IMR-90 (cell line): ENCODE results near the gene CDK14. TPM values are rescaled to one million over a fixed set of nuclear protein-coding genes. Genes with fewer than 3 reads are reported as not detected.

ENCODE experiments used
- ATAC-seq: fragments of 200-7000 bp; cut with Tn5 transposase; 2 replicates; pipeline ENCODE4 v1.9.1; 2020; ENCODE audit warnings: low read depth, mild to moderate bottlenecking, moderate library complexity
- BruUV-seq: library from RNA; stranded (reverse); fragments of 400-500 nt; replicated peaks from 2 replicates; lab custom pipeline; 2021; lab: Mats Ljungman, UMichigan
- CTCF ChIA-PET: fragments of 300-600 bp; formaldehyde crosslinking; extraction: SDS; loops from one replicate; lab custom pipeline; 2021; ENCODE audit warnings: antibody characterized with exemption; lab: Yijun Ruan, JAX
- POLR2A ChIA-PET: fragments of 300-600 bp; sonication (Branson Sonifier 250); formaldehyde crosslinking; loops from one replicate; lab custom pipeline; 2022; ENCODE audit warnings: antibody characterized with exemption; ENCODE audit not compliant: unreplicated experiment; lab: Charles Lee
- DNase-seq: peaks from one replicate; pipeline ENCODE4 v3.0.0; 2013
- H2AFZ ChIP-seq: replicated peaks from 2 replicates; pipeline ENCODE3; 2013; ENCODE audit warnings: low read length, mild to moderate bottlenecking; ENCODE audit not compliant: poor library complexity
- H2AK5ac ChIP-seq: 2 replicates; pipeline ENCODE4 v1.6.1; 2013; ENCODE audit warnings: low read depth, low read length, inconsistent platforms
- H2AK9ac ChIP-seq: replicated peaks from 2 replicates; pipeline ENCODE3; 2013; ENCODE audit warnings: mild to moderate bottlenecking, low read depth, low read length, moderate library complexity; ENCODE audit not compliant: poor library complexity
- H2BK120ac ChIP-seq: 2 replicates; pipeline ENCODE4 v1.6.1; 2013; ENCODE audit warnings: low read depth, low read length, inconsistent platforms
- H2BK15ac ChIP-seq: 3 replicates; pipeline ENCODE4 v1.6.1; 2013; ENCODE audit warnings: low read depth, low read length, inconsistent platforms
- H2BK20ac ChIP-seq: 2 replicates; pipeline ENCODE4 v1.6.1; 2013; ENCODE audit warnings: low read depth, mild to moderate bottlenecking, inconsistent platforms, low read length, moderate library complexity
- H2BK5ac ChIP-seq: 2 replicates; pipeline ENCODE4 v1.6.1; 2013; ENCODE audit warnings: mild to moderate bottlenecking, low read depth, low read length, inconsistent platforms; ENCODE audit not compliant: poor library complexity, severe bottlenecking
- H3K14ac ChIP-seq: replicated peaks from 2 replicates; pipeline ENCODE4 v1.6.1; 2013; ENCODE audit warnings: low read depth, low read length, inconsistent platforms
- H3K18ac ChIP-seq: 2 replicates; pipeline ENCODE4 v1.6.1; 2013; ENCODE audit warnings: low read depth, low read length, control low read depth
- H3K23ac ChIP-seq: 2 replicates; pipeline ENCODE4 v1.6.1; 2013; ENCODE audit warnings: low read depth, low read length, inconsistent platforms
- H3K27ac ChIP-seq: 2 replicates; pipeline ENCODE4 v1.5.1; 2013; ENCODE audit warnings: mild to moderate bottlenecking, control low read depth, low read length; ENCODE audit not compliant: insufficient read depth
- H3K27me3 ChIP-seq: 2 replicates; pipeline ENCODE4 v1.6.1; 2013; ENCODE audit warnings: low read length; ENCODE audit not compliant: control insufficient read depth, insufficient read depth
- H3K36me3 ChIP-seq: 2 replicates; pipeline ENCODE4 v1.6.1; 2013; ENCODE audit warnings: low read length, mixed read lengths; ENCODE audit not compliant: control insufficient read depth, insufficient read depth
- H3K4ac ChIP-seq: 2 replicates; pipeline ENCODE4 v1.6.1; 2013; ENCODE audit warnings: low read depth, low read length, inconsistent platforms
- H3K4me1 ChIP-seq: 2 replicates; pipeline ENCODE4 v1.6.1; 2013; ENCODE audit warnings: low read length, mixed read lengths; ENCODE audit not compliant: control insufficient read depth, insufficient read depth
- H3K4me2 ChIP-seq: 2 replicates; pipeline ENCODE4 v1.6.1; 2013; ENCODE audit warnings: low read depth, mild to moderate bottlenecking, control low read depth, low read length, moderate library complexity
- H3K4me3 ChIP-seq: 2 replicates; pipeline ENCODE4 v1.5.1; 2013; ENCODE audit warnings: low read depth, mild to moderate bottlenecking, control low read depth, low read length, moderate library complexity; ENCODE audit not compliant: insufficient read depth
- H3K56ac ChIP-seq: 2 replicates; pipeline ENCODE4 v1.6.1; 2013; ENCODE audit warnings: low read length, inconsistent platforms; ENCODE audit not compliant: insufficient read depth; ENCODE audit errors: extremely low read depth
- H3K79me1 ChIP-seq, 2 experiments: 2 replicates each; pipeline ENCODE4 v1.6.1; 2013; ENCODE audit warnings: low read length in 2 of 2, inconsistent platforms in 1 of 2, low read depth in 1 of 2
- H3K9ac ChIP-seq: 2 replicates; pipeline ENCODE4 v1.6.1; 2013; ENCODE audit warnings: low read depth, low read length, control low read depth
- H3K9me1 ChIP-seq: 2 replicates; pipeline ENCODE4 v1.6.1; 2013; ENCODE audit warnings: low read length, inconsistent platforms; ENCODE audit not compliant: insufficient read depth
- H3K9me3 ChIP-seq: 2 replicates; pipeline ENCODE4 v1.6.1; 2013; ENCODE audit warnings: low read length; ENCODE audit not compliant: control insufficient read depth, insufficient read depth
- H4K20me1 ChIP-seq: 2 replicates; pipeline ENCODE4 v1.6.1; 2013; ENCODE audit warnings: low read length, inconsistent platforms; ENCODE audit not compliant: insufficient read depth
- H4K5ac ChIP-seq: 2 replicates; pipeline ENCODE4 v1.6.1; 2013; ENCODE audit warnings: mild to moderate bottlenecking, low read depth, low read length, control low read depth
- H4K8ac ChIP-seq, 2 experiments: 2 replicates each; pipeline ENCODE4 v1.6.1; 2013; ENCODE audit warnings: low read depth in 2 of 2, low read length in 2 of 2, control low read depth in 1 of 2, inconsistent platforms in 1 of 2
- H4K91ac ChIP-seq: 2 replicates; pipeline ENCODE4 v1.6.1; 2013; ENCODE audit warnings: low read depth, low read length, inconsistent platforms; ENCODE audit not compliant: insufficient read depth
- BHLHE40 ChIP-seq: fragments of 150-350 bp; IDR thresholded peaks from 2 replicates; pipeline ENCODE4 v1.6.1; 2016; ENCODE audit warnings: mild to moderate bottlenecking, low read depth, low read length
- CEBPB ChIP-seq: IDR thresholded peaks from 2 replicates; pipeline ENCODE4 v1.6.1; 2012; ENCODE audit warnings: low read depth, low read length, improper control_type of control experiment
- CHD1 ChIP-seq: IDR thresholded peaks from 2 replicates; pipeline ENCODE4 v1.6.1; 2012; ENCODE audit warnings: low read depth, low read length, improper control_type of control experiment
- FOS ChIP-seq: fragments of 150-350 bp; IDR thresholded peaks from 2 replicates; pipeline ENCODE4 v1.6.1; 2016; ENCODE audit warnings: low read depth, low read length
- MAFK ChIP-seq: IDR thresholded peaks from 2 replicates; pipeline ENCODE4 v1.6.1; 2012; ENCODE audit warnings: low read depth, low read length, improper control_type of control experiment
- MAZ ChIP-seq: IDR thresholded peaks from 2 replicates; pipeline ENCODE4 v1.6.1; 2012; ENCODE audit warnings: low read depth, mild to moderate bottlenecking, low read length, improper control_type of control experiment, moderate library complexity, borderline replicate concordance
- MXI1 ChIP-seq: IDR thresholded peaks from 2 replicates; pipeline ENCODE4 v1.6.1; 2012; ENCODE audit warnings: low read depth, mild to moderate bottlenecking, low read length, moderate library complexity, borderline replicate concordance
- NFE2L2 ChIP-seq: fragments of 150-350 bp; IDR thresholded peaks from 2 replicates; pipeline ENCODE4 v1.6.1; 2016; ENCODE audit warnings: low read depth, mild to moderate bottlenecking, low read length
- POLR2A ChIP-seq: IDR thresholded peaks from 2 replicates; pipeline ENCODE4 v1.6.1; 2012; ENCODE audit warnings: mild to moderate bottlenecking, low read depth, low read length
- RAD21 ChIP-seq: IDR thresholded peaks from 2 replicates; pipeline ENCODE4 v1.6.1; 2012; ENCODE audit warnings: low read length, improper control_type of control experiment
- RCOR1 ChIP-seq: IDR thresholded peaks from 2 replicates; pipeline ENCODE4 v1.6.1; 2012; ENCODE audit warnings: mild to moderate bottlenecking, low read length, improper control_type of control experiment; ENCODE audit not compliant: insufficient replicate concordance
- RFX5 ChIP-seq: IDR thresholded peaks from 2 replicates; pipeline ENCODE4 v1.8.0; 2012; ENCODE audit warnings: low read depth, mild to moderate bottlenecking, low read length, moderate library complexity
- SMC3 ChIP-seq: fragments of 150-350 bp; IDR thresholded peaks from 2 replicates; pipeline ENCODE4 v1.6.1; 2016; ENCODE audit warnings: low read depth, mild to moderate bottlenecking, antibody characterized with exemption, low read length, moderate library complexity
- dilution Hi-C: fragments of 300-500 bp; cut with HindIII; formaldehyde crosslinking; loops from one replicate; pipeline ENCODE4 v1.14.3; 2018; ENCODE audit warnings: low sequenced_read_pairs; ENCODE audit not compliant: unreplicated experiment
- in situ Hi-C: fragments of 300-500 bp; cut with MboI; formaldehyde crosslinking; loops from 3 replicates; pipeline ENCODE4 v1.14.3; 2019; ENCODE audit warnings: low sequenced_read_pairs, inconsistent platforms, mixed read lengths
- intact Hi-C: fragments of 100-400 bp; cut with micrococcal nuclease; formaldehyde crosslinking; loops from 2 replicates; pipeline ENCODE4 v1.10.0; 2022
- polyA plus RNA-seq, 3 experiments: library from polyadenylated mRNA; depleted of rRNA; stranded (reverse); fragments of >200 nt; gene quantifications; 2 replicates each; pipeline ENCODE4 v1.2.3, GENCODE V29; 2012; ENCODE audit warnings: low replicate concordance in 1 of 3
- total RNA-seq: library from RNA; depleted of rRNA; stranded (reverse); fragments of >200 nt; gene quantifications from 2 replicates; pipeline ENCODE4 v1.2.3, GENCODE V29; 2012
- TF ChIP-seq, protein P1 (sequence below): conservative IDR thresholded peaks from 2 replicates; pipeline ENCODE4 v1.5.1; 2012; ENCODE audit warnings: mild to moderate bottlenecking, low read depth, low read length, improper control_type of control experiment
- TF ChIP-seq, protein P2 (sequence below): fragments of 150-350 bp; IDR thresholded peaks from 2 replicates; pipeline ENCODE4 v1.6.1; 2017; ENCODE audit warnings: mild to moderate bottlenecking, antibody characterized with exemption, low read length, low read depth
- TF ChIP-seq, protein P3 (sequence below): fragments of 150-350 bp; IDR thresholded peaks from 2 replicates; pipeline ENCODE4 v1.6.1; 2016; ENCODE audit warnings: low read depth, mild to moderate bottlenecking, low read length, moderate library complexity, borderline replicate concordance

Gene CDK14
- total and polyA plus RNA-seq, 2 of the 4 experiments (the other 2 are of a cell fraction) = 10.1 to 29.6 TPM

DNA sequence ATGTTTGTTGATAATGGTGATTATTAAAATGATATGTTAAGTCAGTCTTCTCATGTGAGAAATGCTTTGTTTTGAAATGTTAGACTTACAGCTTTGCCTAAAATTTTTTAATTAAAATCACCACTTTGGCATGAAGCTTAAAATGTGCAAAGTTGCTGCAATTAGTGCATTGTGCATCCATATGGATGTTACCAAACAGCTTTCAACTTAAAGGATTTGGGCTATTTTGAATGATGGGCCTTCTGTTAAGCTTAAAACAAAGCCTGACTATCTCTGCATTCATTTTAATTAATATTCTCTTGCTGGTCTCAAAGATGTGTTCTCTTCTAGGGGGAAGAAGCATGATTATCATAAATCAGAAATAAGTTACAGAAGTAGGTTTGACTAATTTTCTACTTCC is 603.5 kb downstream of the CDK14 start:
- Histone ChIP-seq H3K4me1 (no peaks in the 10 kb centered on the region), H3K27me3 (no peaks in the 10 kb centered on the region), H3K14ac (no peak overlapping the region), H3K4me3 (no peak overlapping the region), H4K5ac (no peak overlapping the region), H2BK5ac (no peak overlapping the region), H3K18ac (no peak overlapping the region), H3K56ac (no peak overlapping the region), H2AFZ (no peak overlapping the region), H3K23ac (no peak overlapping the region), H2AK5ac (no peak overlapping the region), H4K91ac (no peak overlapping the region), H4K8ac (no peak overlapping the region), H2BK15ac (no peak overlapping the region), H3K79me1 (no peaks in the 10 kb centered on the region), H3K36me3 (no peaks in the 10 kb centered on the region), H2AK9ac (no peak overlapping the region), H3K9me3 (no peaks in the 10 kb centered on the region), H3K27ac (no peak overlapping the region), H3K9ac (no peak overlapping the region), H2BK120ac (no peak overlapping the region), H3K9me1 (no peaks in the 10 kb centered on the region), H2BK20ac (no peak overlapping the region), H4K20me1 (no peaks in the 10 kb centered on the region), H3K4ac (no peak overlapping the region), H3K4me2 (no peak overlapping the region)
- no peak for ATAC-seq
- intact Hi-C loops = no loop called here
- ChIA-PET POLR2A (no interaction called here), CTCF (interaction anchor here (0.6 kb wide), 2 partner anchors 16 to 82 kb away, joined by 3 to 6 read pairs; no protein-coding TSS in a partner anchor)
- DNase-seq = no peak
- TF ChIP-seq, protein P1, sequence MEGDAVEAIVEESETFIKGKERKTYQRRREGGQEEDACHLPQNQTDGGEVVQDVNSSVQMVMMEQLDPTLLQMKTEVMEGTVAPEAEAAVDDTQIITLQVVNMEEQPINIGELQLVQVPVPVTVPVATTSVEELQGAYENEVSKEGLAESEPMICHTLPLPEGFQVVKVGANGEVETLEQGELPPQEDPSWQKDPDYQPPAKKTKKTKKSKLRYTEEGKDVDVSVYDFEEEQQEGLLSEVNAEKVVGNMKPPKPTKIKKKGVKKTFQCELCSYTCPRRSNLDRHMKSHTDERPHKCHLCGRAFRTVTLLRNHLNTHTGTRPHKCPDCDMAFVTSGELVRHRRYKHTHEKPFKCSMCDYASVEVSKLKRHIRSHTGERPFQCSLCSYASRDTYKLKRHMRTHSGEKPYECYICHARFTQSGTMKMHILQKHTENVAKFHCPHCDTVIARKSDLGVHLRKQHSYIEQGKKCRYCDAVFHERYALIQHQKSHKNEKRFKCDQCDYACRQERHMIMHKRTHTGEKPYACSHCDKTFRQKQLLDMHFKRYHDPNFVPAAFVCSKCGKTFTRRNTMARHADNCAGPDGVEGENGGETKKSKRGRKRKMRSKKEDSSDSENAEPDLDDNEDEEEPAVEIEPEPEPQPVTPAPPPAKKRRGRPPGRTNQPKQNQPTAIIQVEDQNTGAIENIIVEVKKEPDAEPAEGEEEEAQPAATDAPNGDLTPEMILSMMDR = no peak
- TF ChIP-seq MAZ = no peak
- no peak for TF ChIP-seq MXI1
- no peak for TF ChIP-seq FOS
- TF ChIP-seq NFE2L2 = no peak
- TF ChIP-seq BHLHE40 = no peak
- no peak for TF ChIP-seq CHD1
- TF ChIP-seq, protein P2, sequence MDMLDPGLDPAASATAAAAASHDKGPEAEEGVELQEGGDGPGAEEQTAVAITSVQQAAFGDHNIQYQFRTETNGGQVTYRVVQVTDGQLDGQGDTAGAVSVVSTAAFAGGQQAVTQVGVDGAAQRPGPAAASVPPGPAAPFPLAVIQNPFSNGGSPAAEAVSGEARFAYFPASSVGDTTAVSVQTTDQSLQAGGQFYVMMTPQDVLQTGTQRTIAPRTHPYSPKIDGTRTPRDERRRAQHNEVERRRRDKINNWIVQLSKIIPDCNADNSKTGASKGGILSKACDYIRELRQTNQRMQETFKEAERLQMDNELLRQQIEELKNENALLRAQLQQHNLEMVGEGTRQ = no peak
- no peak for TF ChIP-seq RCOR1
- TF ChIP-seq RFX5 = no peak
- no peak for TF ChIP-seq POLR2A
- TF ChIP-seq, protein P3, sequence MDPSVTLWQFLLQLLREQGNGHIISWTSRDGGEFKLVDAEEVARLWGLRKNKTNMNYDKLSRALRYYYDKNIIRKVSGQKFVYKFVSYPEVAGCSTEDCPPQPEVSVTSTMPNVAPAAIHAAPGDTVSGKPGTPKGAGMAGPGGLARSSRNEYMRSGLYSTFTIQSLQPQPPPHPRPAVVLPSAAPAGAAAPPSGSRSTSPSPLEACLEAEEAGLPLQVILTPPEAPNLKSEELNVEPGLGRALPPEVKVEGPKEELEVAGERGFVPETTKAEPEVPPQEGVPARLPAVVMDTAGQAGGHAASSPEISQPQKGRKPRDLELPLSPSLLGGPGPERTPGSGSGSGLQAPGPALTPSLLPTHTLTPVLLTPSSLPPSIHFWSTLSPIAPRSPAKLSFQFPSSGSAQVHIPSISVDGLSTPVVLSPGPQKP = no peak
- no peak for TF ChIP-seq RAD21
- no peak for TF ChIP-seq SMC3
- no peak for TF ChIP-seq MAFK
- no peak for TF ChIP-seq CEBPB
- BruUV-seq = no TSS peak
- dilution Hi-C loops = no loop called here
- in situ Hi-C loops = no loop called here
